Measurements from ENCODE around the gene LPAR2. TPM values are rescaled to one million over a fixed set of nuclear protein-coding genes. Genes with fewer than 3 reads are reported as not detected.
"Not testable (repeated sequence)": the region's sequence is repeated elsewhere in the genome, so short reads cannot be mapped to it uniquely, and the experiment has no call there.

The LPAR2 gene
- total RNA-seq, 1 donor from 2014 or later: 56.5 TPM

DNA sequence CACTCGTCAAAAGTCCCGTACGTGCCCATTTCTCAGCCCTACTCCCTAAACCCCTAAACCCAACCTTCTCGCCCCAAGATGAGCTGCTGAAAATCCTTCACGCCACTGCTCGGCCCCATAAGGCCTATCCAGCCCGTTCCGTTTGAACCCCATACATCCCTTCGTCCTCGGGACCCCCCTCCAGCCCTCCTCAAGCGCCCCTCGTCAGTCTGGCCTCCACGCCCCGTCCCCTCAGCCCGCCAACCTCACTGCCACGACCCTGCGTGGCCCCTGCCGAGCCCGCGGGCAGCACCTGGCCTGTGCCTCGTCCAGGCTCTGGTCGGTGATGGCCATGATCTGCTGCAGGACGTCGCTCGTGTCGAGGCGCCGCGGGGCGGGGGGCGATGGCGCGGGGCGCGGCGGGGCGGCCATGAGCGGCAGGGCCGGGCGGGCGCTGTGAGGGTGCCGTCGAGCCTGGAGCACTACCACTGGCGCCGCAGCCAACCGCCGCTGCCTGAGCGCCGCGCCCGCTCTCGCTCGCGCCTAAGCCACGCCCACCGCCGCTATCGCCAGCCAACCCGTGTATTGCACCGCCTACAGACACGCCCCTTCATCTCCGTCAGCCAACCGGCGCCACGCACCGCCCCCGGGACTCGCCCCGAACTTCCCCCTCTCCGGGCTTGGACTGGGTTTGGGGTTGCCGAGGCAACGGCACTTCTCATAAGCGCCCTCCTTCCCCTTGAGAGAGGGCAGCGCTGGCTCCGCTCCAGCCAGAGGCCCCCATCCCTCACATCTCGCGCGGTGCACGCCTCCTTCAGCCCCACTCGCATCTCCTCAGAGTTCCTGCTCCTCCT lies 9.6 kb downstream of the LPAR2 start, which contains the start of gene PBX4:
PBX4 (minus strand) TSS at position 469 of the 833 bp plus-strand sequence; CDS start at position 411, 58 bp downstream.
- Mint-ChIP-seq H3K27ac (peak within 1 kb of the TSS; percentile 79), H3K36me3 (peaks cover 4% of the 10 kb centered on the region), H3K4me3 (peak within 1 kb of the TSS; percentile 91), H3K9me3 (no peaks in the 10 kb centered on the region), H3K27me3 (no peaks in the 10 kb centered on the region), H3K4me1 (ENCODE audit: unreplicated experiment) (peaks cover 32% of the 10 kb centered on the region)
- DNase-seq (ENCODE audit: extremely low spot score, unreplicated experiment): peak; percentile 97
- TF ChIP-seq, protein P1, sequence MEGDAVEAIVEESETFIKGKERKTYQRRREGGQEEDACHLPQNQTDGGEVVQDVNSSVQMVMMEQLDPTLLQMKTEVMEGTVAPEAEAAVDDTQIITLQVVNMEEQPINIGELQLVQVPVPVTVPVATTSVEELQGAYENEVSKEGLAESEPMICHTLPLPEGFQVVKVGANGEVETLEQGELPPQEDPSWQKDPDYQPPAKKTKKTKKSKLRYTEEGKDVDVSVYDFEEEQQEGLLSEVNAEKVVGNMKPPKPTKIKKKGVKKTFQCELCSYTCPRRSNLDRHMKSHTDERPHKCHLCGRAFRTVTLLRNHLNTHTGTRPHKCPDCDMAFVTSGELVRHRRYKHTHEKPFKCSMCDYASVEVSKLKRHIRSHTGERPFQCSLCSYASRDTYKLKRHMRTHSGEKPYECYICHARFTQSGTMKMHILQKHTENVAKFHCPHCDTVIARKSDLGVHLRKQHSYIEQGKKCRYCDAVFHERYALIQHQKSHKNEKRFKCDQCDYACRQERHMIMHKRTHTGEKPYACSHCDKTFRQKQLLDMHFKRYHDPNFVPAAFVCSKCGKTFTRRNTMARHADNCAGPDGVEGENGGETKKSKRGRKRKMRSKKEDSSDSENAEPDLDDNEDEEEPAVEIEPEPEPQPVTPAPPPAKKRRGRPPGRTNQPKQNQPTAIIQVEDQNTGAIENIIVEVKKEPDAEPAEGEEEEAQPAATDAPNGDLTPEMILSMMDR (conservative IDR thresholded peaks at IDR 0.05): no peak

DNA sequence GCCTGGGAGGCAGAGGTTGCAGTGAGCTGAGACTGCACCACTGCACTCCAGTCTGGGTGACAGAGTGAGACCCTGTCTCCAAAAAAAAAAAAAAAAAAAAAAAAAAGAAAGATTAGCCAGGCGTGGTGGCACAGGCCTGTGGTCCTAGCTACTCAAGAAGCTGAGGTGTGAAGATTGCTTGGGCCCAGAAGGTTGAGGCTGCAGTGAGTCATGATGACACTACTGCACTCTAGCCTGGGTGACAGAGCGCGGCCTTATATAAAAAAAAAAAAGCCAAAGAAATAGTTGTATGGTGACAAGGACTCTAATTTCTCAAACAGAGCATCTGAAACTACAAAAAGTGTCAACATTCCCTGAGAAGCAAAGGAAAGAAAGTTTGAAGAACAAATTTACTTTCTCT lies 12.9 kb downstream of the LPAR2 start:
- H3K27ac Mint-ChIP-seq: no peak overlapping the region
- no peak overlapping the region for H3K4me3 Mint-ChIP-seq
- no peak for DNase-seq (ENCODE audit: extremely low spot score, unreplicated experiment)
- TF ChIP-seq, protein P1 (conservative IDR thresholded peaks at IDR 0.05): no peak
- H3K27me3 Mint-ChIP-seq: no peaks in the 10 kb centered on the region
- H3K4me1 Mint-ChIP-seq (ENCODE audit: unreplicated experiment): peaks cover 43% of the 10 kb centered on the region
- peaks cover 9% of the 10 kb centered on the region for H3K36me3 Mint-ChIP-seq
- no peaks in the 10 kb centered on the region for H3K9me3 Mint-ChIP-seq

DNA sequence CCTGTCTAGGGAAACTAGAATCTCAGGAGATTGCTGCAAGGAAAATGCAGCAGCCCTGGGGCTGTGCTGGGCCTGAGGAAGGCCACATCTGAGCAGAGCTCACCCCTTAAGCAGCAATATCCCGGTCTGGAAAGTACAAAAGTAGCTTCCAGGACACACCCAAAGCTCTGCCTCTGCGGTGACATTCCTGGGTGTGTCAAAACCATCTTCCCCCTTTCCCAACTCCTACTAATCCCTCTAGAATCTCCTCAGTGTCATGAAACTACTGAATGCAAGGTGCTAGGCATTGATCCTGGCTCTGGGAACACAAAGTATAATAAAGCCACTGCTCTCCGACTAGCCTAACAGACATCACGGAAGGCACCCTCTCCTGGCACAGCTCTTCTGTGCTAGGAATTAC lies 14.5 kb downstream of the LPAR2 start:
- Mint-ChIP-seq H3K4me1 (ENCODE audit: unreplicated experiment) (peaks cover 28% of the 10 kb centered on the region), H3K9me3 (no peaks in the 10 kb centered on the region), H3K4me3 (peak overlapping the region; percentile 49), H3K27ac (peak overlapping the region; percentile 90), H3K27me3 (no peaks in the 10 kb centered on the region), H3K36me3 (peaks cover 9% of the 10 kb centered on the region)
- DNase-seq (ENCODE audit: extremely low spot score, unreplicated experiment): no peak
- TF ChIP-seq, protein P1 (conservative IDR thresholded peaks at IDR 0.05): no peak

DNA sequence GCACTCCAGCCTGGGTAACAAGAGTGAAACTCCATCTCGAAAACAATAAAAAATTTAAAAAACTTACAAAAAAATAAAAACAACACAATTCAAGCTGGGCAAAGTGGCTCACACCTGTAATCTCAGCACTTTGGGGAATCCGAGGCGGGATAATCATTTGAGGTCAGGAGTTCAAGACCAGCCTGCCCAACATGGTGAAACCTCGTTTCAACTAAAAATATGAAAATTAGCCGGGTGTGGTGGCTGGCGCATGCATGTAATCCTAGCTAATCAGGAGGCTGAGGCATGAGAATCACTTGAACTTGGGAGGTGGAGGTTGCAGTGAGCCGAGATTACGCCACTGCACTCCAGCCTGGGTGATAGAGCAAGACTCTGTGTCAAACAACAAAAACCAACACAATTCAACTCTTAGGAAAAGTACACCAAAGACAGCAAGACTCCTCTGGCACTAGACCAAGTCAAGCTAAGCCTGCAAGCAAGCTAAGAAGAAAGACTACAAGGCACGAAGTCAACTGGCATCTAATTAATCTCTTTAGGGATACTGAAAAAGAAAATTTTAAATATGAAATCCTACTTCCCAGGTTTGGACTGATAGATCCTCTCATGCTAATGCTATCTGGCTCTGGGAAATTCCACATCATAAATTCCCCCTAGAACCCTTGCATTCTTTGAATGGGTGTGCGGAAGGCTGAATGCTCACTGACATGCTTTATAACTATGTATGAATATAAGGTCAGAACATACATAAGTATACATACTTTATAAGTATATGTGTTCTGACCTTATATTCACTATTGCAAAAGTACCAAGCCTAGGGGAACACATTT lies 17.4 kb downstream of the LPAR2 start:
- Mint-ChIP-seq H3K27ac (no peak overlapping the region), H3K9me3 (no peaks in the 10 kb centered on the region), H3K4me1 (ENCODE audit: unreplicated experiment) (peaks cover 20% of the 10 kb centered on the region), H3K36me3 (peaks cover 12% of the 10 kb centered on the region), H3K4me3 (no peak overlapping the region), H3K27me3 (no peaks in the 10 kb centered on the region)
- TF ChIP-seq, protein P1 (conservative IDR thresholded peaks at IDR 0.05): no peak
- no peak for DNase-seq (ENCODE audit: extremely low spot score, unreplicated experiment)

DNA sequence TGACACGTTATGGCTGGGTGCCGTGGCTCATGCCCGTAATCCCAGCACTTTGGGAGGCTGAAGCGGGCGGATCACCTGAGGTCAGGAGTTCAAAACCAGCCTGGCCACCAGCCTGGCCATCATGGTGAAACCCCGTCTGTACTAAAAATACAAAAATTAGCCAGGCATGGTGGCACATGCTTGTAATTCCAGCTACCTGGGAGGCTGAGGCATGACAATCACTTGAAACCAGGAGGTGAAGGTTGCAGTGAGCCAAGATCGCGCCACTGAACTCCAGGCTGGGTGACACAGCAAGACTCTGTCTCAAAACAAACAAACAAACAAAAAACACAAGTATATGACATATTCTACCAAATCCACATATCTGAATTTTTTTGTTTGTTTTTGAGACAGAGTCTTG lies 21.3 kb downstream of the LPAR2 start:
- H3K27me3 Mint-ChIP-seq; H3K4me1 Mint-ChIP-seq (ENCODE audit: unreplicated experiment); H3K9me3 Mint-ChIP-seq; H3K4me3 Mint-ChIP-seq; H3K36me3 Mint-ChIP-seq; DNase-seq (ENCODE audit: extremely low spot score, unreplicated experiment): not testable (repeated sequence)
- peak overlapping the region; percentile 86 for H3K27ac Mint-ChIP-seq

DNA sequence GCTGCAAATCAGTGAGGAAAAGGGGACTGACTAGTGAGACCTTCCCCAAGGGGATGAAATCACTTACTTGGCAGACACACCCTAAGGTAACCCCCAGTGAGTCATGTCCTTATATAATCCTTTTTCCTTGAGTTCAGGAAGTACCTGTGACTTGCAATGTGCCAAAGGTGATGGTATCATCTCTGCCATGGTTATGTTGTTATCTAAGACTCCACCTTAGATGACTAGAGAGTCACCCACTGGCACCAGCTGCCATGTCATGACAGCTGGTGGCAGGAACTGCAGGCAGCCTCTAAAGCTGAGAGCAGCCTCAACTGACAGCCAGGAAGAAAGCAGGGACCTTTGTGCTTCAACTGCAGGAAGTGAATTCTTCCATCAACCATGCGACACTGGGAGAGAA lies 22.0 kb downstream of the LPAR2 start:
- DNase-seq (ENCODE audit: extremely low spot score, unreplicated experiment): no peak
- Mint-ChIP-seq H3K36me3 (peaks cover 6% of the 10 kb centered on the region), H3K27ac (peak overlapping the region; percentile 86), H3K4me3 (no peak overlapping the region), H3K27me3 (no peaks in the 10 kb centered on the region), H3K9me3 (no peaks in the 10 kb centered on the region), H3K4me1 (ENCODE audit: unreplicated experiment) (peaks cover 10% of the 10 kb centered on the region)
- TF ChIP-seq, protein P1 (conservative IDR thresholded peaks at IDR 0.05): no peak
